Measurements from ENCODE around the gene AGMO.

AGMO gene

DNA sequence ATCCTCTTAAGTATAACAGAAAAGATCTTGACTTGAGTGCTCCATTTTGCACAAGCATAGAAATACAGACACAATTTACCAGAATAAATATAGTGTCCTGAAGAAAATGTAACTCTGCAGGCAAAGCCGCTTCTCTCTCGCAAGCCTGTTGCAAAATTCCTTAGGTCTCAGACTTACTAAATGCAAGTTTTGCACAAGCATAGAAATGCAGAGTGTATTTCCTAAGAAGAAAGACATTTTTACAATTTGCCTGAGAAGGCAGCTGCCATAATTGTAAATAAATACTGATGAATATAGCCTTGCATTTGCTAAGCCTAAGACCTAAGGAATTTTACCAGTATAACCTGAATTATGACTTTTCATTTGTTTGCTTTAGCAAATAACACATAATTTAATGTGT is 67.1 kb downstream of the AGMO start:
- DNase-seq: no peak

DNA sequence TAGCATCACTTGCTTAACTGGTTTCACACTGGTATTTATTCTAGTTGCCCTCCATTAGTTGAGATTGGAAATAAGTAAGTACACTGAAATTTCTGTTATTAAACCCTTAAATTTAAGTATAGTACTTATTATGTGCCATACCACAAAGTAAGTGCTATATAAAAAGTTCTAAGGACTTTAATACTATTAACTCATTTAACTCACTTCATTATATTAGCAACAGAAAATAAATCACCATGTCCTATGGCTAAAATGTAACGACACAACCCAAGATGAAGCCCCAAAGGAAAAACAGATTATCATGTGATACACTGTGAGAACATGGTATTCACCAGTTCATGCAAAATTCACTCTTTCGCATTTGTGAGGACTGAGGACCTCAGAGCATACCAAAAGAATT is 70.5 kb downstream of the AGMO start:
- no peak for DNase-seq

DNA sequence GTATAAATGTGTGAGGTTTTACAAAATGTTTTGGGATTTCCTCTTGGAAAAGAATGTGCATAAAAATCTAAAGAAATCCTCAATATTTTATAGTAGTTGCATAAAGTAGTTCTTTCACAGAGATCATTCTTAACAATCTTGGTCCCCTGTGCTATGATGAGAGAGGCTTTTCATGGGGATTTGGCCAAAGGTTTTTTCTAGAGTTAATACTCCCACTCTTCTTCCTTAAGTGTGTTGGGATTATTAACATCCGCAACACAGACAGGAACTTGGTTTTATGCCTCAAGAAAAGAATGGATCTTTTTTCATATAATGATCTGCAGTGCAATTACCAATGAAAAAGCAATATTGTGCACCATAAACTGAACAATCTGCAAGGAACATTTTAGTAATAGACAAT is 71.5 kb downstream of the AGMO start:
- DNase-seq: no peak

DNA sequence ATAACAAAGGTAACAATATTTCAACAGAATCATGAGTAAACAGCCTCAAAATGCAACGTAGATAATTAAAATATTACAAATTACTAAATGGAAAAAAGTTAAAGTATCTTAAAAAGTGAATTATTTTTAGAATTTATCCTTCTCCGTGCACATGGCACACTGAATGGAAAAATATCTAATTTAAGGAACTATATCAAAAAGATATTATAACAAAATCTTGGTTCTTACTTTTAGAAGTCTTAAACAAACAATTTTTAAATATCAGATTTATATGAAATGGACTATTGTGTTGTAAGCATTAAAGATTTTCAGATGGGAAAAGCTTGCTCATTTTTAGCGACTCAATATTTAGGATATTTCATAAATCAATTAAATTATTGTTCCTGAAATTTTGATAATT is 72.0 kb downstream of the AGMO start:
- no peak for DNase-seq

DNA sequence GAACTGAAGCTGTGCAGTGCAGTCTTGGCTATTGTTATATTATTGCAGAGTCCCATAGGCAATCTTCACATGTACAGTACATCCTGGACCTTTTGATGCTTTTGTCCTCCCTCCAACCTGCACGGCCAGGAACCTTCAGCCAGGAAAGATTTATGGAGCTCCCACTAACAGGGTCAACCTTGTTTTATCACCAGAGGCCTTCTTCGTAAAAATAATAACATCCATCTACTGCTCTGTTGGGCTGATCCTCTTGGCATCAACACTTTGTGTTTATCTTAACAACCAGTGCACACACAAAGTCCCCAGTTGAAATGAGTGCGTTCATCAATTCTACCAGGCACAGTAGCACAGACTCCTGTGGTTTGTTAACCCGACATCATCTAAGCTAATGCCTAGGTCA is 72.4 kb downstream of the AGMO start:
- DNase-seq: no peak

DNA sequence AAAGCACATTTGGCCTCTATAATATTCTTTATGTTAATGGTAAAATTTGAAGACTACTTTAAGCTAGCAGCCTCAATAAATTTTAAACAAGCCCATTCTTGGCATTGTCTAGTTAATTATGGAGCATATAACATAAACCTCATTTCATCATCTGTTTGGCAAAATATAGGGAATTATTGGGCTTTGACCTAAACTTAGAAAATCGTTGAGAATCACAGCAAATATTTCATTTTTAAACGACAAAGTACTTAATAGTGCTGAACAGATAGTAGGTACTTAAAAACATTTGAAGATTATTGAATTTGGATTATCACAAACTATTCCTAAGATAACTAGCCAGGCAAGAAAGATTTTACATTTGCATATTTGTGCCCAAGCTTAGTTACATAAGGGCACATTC is 73.4 kb downstream of the AGMO start:
- DNase-seq: no peak

DNA sequence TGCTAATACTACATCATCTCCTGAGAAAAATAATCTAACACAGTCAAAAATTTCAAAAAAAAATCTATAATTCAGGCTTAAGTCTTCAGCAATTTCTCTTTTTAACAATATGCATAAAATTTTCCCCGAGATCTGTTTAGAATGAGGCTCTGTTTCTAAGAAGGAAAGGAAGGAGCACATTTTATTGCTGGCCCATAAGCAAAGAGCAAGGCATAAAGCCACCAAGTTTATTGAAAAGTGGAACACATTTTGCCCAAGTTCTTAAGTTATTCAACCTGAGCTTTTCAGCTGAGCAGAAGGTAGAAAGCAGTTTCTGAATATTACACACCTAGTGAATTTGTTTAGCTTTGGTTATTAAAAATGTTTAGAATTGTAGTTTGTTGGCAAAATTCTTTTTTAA is 73.9 kb downstream of the AGMO start:
- DNase-seq: no peak

DNA sequence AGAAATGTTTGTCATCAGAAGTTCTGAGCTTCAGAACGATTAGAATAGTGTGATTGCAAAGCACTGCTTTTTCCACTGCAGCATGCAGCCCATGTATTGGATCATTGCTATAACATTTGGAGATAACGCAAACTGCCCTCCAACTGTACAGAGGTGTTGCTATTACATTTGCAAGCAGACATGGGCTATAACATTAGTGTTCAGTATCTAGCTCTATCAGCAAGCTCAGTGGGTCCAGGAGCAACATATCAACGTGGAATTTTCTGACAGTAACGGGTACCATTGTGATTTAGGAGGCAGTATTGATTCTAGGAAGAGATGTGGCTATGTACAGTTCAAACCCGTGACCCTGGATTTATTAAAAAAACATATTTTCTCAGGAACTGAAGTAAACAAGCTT is 75.8 kb downstream of the AGMO start:
- no peak for DNase-seq

DNA sequence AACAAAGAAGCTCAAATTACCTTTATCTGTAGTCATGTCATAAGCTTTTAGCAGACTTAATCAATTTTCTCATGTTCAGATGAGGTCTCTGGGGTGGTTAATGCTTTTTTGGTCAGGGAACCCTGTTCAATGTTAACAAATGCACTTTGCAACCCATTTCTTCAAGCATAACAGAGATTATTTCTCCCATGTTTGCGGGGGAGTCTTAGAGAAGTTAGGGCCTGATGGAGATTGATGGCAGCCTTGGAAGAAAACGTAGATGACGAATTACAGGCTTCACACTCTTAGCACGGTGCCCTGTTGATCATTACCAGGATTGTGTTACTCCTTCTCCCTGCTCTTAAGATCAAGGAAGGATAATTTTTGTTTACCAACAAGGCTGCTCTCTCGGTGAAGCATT is 76.4 kb downstream of the AGMO start:
- DNase-seq: no peak

DNA sequence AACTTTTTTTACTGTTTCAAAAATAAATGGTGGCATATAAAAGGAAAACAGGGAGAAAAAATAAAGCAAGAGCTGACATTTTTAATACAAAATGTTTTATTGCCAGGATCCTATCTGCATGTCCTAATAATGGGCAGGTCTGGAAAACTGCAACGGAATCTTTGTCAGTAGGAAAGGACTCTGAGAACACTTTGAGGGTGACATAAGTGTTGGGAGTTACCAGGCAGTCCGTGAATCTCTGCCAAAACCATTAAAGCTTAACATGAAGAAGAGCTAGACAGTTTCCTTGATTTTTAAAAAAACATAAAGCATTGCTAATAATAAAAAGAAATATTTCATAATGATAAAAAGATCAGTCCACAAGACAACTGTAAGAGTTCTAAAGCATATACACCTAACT is 80.7 kb downstream of the AGMO start:
- no peak for DNase-seq

DNA sequence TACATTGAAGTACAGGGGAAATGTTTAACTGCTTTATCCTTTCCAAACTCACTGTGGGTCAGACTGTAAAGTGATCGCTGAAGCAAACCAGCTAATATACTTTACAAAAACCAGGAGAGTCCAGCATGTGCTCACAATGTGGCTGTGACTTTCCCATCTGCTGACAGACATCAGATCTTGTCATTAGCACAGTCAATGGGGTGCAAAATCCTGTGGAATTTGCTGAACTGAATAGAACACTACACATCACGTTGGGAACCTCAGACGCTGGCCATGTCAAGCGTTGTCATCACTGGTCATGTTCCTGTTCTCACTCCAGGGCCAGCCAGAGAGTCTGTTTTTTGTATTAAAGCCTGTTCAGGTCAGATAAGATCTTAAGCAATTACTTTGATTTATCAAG is 83.4 kb downstream of the AGMO start:
- DNase-seq: no peak

DNA sequence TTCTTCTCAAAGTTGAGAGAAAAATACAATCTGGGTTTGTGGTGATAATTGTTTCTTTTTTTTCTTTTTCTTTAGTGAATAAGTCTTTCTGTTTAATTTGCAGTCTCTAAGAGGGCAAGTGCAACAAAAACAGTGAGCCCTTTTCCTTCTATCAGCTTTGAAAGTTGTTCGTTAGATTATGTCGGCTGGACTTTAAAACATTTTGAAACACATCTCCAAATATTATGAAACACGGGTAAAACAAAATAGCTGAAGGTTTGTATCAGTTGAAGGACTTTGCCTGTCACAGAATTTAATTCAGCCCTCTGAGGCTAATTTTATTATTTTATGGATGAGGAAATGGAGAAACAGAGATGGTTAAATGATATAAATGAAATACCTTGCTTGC is 85.3 kb downstream of the AGMO start:
- no peak for DNase-seq

DNA sequence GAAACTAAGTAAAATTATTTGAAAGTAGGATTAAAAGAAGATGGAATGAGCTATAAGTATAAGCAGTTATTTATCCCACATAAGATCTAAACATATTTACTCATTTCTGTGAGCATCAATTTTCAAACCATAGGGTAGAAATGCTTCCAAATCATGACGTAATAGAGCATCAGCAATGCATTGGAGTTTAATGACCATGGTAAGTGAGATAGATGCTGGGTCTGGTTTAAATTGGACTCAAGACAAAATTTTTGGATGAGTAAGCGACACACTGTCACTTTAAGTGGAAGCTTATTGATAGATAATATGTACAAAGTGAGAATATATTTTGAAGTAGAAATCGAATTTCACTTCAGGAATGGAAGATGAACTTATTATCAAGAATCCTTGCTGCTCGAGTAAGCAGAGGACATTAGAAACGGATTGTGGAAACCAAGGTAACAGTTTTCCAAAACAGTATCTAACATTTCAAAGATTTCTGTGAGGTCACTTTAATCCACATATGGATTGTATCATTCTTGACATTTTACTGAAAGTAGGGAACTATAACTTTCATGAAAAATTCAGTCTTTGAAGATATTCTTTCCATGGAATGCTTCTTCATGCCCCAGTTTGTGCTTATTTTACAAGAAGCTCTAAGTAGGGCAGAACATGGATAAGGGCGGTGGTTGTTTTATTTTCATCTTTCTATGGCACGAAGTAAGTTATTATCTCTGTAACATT is 85.8 kb downstream of the AGMO start:
- DNase-seq: no peak

DNA sequence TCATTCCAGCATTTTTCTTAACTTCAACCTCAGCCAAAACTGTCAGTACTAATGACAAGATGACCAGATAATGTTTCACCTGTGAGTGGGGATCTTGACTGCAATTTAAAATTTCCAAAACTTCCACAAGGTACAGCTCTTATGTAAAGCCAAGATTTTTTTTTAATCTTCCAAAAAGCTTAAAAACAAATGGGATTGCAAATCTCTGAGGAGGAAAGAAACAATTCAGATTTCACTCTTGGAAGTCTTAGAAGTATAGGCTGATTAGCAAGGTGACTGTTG is 90.2 kb downstream of the AGMO start:
- no peak for DNase-seq

DNA sequence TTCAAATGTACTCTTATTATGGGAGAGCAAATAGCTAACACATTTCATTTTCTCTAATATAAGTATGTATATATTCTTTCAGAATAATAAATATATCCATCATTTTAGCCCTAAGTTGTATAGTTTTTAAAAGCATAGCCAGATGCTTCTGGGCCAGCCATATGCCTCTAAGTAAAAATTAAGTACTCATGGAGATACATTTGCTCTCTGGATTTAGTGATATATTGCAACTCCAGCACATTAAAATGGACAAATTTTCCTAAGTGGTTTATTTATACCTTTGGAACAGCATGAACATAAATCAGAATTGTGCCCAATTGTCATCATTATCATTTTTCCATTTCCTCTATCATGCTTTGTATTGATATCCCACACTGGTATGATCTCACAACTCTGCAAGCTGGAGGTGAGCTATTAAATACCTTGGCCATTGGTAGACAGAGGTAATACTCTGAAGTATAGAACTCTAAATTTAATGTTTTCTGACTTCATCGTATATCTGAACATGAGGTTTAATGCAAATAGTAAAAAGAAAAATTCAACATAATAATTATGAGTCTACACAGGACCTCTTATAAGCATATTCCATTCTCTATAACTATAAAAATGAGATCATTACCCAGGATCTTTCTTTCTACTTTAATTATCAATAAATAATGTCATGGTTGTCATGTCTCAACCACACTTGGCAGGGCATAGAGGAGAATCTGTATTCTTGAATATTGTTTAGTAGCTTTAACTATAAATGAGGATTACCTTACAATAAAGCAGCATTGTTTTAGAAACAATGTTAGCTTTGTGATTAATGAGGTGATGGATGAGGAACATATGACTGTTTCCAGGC is 90.8 kb downstream of the AGMO start:
- DNase-seq: no peak

DNA sequence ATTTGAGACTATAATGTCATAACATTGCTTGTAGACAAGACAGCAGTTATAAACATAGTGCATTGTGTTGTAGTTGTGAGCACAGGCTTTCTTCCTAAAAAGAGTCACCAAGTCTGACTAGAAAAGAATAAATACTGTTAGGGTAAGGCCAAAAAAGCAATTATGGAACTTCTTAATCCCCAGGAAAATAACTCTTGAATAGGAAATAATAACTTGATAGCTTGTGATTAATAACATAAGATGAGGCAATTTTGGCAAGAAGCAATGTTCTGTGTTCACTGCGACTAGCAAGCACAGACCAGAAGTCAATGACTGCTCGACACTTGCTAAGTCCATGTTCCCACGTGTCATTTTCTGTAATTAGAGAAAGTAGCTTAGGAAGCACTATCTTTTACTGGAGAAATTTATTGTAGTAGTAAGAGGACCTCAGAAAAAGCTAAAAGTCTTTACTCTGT is 97.1 kb downstream of the AGMO start:
- DNase-seq: no peak

DNA sequence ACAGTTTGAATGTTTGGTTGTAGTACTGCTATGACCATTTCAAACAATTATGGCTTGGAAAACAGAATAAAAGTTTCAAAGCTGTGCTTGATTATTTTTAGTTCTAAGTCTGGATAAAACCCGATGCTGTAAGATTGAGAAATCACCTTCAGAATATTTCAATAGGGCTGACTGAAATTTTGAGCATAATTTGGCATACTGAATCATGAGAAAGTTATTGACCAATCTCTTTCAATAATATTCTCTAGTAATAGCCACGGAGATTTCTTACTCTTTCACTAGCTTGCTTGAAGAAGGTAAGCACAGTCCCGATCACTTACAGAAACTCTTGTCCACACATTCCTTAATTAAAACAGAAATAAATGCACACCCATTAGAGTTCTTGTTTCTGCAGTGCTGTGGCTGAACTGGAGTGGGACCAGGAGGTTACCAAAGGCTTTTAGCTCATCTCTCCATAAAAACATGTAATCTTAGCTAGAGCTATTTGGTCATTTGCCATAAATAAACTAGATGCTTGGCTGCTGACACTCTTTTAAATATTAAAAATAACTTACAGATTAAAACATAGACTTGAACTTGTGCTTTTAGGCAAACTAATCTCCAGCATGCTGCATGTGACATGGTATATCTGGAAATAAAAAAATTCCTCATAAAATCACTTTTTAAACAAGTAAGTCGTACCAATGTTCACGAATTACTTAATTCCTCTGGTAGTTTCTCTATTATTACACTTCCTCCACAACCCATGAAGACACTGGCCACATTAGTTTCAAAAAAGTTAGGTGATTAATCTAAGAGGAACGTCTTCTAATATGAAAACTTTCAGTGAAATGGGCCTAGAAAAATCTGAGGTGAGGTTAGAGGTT is 97.8 kb downstream of the AGMO start:
- DNase-seq: no peak

DNA sequence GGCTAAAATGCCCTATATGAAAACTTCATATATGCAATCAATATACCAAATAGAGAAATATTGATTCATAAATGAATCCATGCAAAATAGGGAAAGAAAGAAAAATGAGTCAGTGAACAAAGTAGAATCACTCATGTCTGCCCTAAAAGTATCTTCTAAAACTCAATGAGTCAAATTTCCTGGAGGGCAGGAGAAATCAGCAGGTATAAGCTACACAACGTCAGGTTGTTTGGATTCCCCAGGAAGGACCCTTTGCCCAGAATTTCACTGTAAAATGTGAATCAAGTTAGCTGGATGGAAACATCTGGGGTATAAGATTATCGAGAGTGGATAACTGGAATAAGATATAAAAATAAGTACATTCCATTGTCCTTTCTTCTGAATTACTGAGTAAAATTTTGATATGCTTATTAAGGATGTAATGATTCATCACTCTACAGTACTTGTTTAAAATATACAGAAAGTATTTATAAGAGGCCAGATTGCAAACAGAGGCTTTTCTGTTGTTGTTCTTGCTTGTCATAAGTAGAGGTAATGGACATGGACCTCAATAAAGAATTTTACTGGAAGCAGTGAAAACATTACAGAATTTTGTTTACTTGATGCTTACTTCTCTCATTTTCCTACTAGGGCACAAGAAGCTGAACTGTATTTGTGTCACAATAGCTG is 99.0 kb downstream of the AGMO start:
- no peak for DNase-seq

DNA sequence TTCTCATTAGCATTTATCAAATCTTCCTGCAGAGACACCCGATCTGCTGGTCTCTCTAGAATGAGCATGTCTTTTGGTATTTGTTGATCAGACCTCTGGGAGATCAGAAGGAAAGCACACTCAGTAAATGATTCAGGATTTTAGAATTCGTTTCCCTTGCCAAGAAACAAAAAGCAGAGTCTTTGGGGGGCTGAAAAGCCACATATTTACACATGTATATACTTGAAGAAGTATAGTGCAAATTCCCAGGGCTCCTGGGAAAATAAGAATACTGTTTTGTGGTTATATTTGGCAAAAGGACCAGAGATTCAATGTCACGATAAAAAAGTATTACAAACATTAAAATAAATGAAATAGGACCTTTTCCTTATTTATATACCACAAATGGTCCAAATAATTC is 100.2 kb downstream of the AGMO start:
- DNase-seq: no peak

DNA sequence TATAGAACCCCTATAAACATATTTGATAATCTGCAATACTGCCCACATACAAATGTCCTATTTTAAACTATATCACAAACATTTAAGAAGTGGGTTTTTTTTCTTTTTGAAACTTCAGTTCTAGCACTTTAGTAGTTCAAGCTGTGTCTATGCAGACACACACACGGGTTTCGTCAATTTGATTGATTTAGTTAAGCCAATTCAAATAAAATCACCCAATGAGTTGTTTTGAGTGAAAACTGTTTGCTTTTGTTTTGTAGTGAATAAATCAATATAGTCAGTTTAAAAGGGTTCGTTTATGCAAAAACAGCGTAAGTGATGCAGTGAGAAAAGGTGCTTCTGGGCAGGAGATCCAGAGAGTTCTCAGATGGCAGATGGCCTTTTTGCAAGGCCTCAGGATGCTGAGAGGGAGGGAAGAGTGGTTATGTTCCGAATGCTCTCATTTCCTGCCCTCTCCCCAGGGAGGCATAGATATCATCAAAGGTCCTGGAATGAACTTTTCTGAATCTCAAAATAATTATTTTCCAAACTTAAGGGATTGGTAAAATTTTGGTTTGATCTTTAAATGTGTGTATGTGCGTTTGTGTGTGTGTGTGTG is 102.7 kb downstream of the AGMO start:
- DNase-seq: peak; percentile 8

DNA sequence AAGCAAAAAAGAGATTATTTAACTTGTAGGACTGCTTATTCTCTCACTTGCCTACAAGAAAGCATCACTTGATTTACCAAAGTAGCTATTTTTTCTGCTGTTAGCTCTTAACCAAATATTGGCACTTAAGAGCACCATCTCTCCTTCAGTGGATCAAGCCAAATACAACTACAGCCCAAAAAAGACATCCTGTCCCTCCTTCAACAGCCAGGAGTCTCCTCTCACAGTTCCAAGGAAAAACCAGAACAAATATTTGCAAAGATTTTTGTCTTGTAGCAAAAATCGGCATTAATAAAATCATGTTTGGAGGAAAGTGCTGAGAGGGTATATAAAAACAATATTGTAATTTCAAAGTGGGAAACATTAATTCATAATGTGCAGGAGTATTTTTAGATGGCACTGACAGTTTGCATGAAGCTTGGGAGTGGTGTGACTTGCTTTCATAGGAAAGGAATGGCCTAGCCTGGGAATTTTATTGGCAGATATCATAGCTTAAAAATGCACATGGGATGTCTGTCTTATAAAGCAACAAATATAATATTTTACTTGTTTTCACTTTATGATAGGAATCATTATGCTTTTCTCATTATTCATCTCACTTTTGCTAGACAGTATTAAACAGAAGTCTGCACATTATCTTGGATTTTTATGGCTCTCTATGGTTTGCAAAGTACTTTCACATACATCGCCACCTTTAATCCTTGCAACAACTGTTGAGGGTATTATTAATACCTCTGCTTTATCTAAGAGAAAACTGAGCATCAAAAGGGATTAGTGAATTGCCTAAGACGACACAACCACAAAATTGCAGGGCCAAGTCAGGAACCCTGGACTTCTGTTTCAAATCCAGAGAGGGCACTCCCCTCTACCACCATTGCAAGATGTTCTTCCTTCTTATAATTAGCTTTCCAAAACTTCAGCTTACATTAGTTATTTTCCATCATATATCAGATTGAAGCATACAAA is 103.5 kb downstream of the AGMO start:
- DNase-seq: no peak

DNA sequence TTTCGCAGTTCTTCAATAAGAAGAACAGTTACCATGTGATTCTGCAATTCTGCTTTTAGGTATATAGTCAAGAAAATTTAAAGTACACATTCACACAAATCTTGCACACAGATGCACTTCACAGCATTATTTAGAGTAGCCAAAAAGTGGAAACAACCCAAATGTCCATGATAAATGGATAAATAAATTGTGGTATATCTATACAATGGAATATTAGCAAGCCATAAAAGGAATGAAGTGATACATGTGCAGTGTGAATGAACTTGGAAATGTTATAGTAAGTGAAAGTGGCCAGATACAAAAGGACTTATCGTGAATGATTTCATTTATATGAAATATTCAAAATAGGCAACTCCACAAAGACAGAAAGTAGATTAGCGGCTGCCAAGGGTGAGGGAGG is 109.1 kb downstream of the AGMO start:
- no peak for DNase-seq
